Measurements from ENCODE around the gene SGMS1. TPM values are rescaled to one million over a fixed set of nuclear protein-coding genes. Genes with fewer than 3 reads are reported as not detected.
"Not testable (repeated sequence)": the region's sequence is repeated elsewhere in the genome, so short reads cannot be mapped to it uniquely, and the experiment has no call there.

Gene SGMS1
- total and polyA plus RNA-seq, 10 donors: 5.9 to 84.3 (median 34.6) TPM

- Histone ChIP-seq H3K9me3 (peaks cover 0 to 9% (median 2%) of the 10 kb centered on the region in 8 donors), H3K36me3 (no peaks in the 10 kb centered on the region), H3K4me1 (peaks cover 4 to 71% (median 35%) of the 10 kb centered on the region in 6 donors), H3K27me3 (replicated peaks in 1 of 7) (no peaks in the 10 kb centered on the region), H3K4me3 (no peak overlapping the region), H3K27ac (peak overlapping the region in 3 of 8 donors; percentile 4 to 32 (median 4))
- intact Hi-C loops (cut with DNase I; ENCODE audit: low total_unique reads): loop anchor here (10.0 kb wide), 1 partner anchor 62 kb away; no protein-coding TSS in a partner anchor
- DNase-seq: no peak
- TF ChIP-seq POLR2AphosphoS5 (IDR thresholded peaks at IDR 0.05) (no peak), POLR2A (IDR thresholded peaks at IDR 0.05) (no peak), CTCF (IDR thresholded peaks at IDR 0.05 in 8 of 11, conservative IDR thresholded peaks at IDR 0.05 in 3 of 11) (no peak)
- 83 to 90% (median 84%) methylated on average over 4 of the region's 4 CpGs for WGBS, 5 donors
Observed at GRCh38 chr10:50552308-50552707, 71.4 kb downstream of the SGMS1 start.

GRCh38 chr10:50551894-50552293, 71.9 kb downstream of the SGMS1 start:
- intact Hi-C loops (cut with DNase I; ENCODE audit: low total_unique reads): loop anchor here (10.0 kb wide), 1 partner anchor 63 kb away; no protein-coding TSS in a partner anchor
- no peak for TF ChIP-seq POLR2A (IDR thresholded peaks at IDR 0.05)
- TF ChIP-seq CTCF (IDR thresholded peaks at IDR 0.05 in 8 of 11, conservative IDR thresholded peaks at IDR 0.05 in 3 of 11): no peak
- TF ChIP-seq POLR2AphosphoS5 (IDR thresholded peaks at IDR 0.05): no peak
- no peaks in the 10 kb centered on the region for H3K36me3 ChIP-seq
- no peaks in the 10 kb centered on the region for H3K27me3 ChIP-seq (replicated peaks in 1 of 7)
- no peak overlapping the region for H3K4me3 ChIP-seq
- peaks cover 4 to 67% (median 33%) of the 10 kb centered on the region in 6 donors for H3K4me1 ChIP-seq
- peak overlapping the region in 1 of 8 donors; percentile 1 for H3K27ac ChIP-seq
- DNase-seq: no peak
- WGBS, 5 donors: 87 to 97% (median 92%) methylated on average over 2 of the region's 2 CpGs
- peaks cover 0 to 9% (median 2%) of the 10 kb centered on the region in 8 donors for H3K9me3 ChIP-seq

- Histone ChIP-seq H3K27me3 (replicated peaks in 1 of 7) (no peaks in the 10 kb centered on the region), H3K4me1 (peaks cover 4 to 57% (median 24%) of the 10 kb centered on the region in 6 donors), H3K4me3 (no peak overlapping the region), H3K27ac (peak overlapping the region in 6 of 8 donors; percentile 10 to 62 (median 34)), H3K9me3 (peaks cover 0 to 9% (median 2%) of the 10 kb centered on the region in 8 donors), H3K36me3 (no peaks in the 10 kb centered on the region)
- peak in 1 of 3 donors; percentile 51 for TF ChIP-seq POLR2AphosphoS5 (IDR thresholded peaks at IDR 0.05)
- no peak for TF ChIP-seq CTCF (IDR thresholded peaks at IDR 0.05 in 8 of 11, conservative IDR thresholded peaks at IDR 0.05 in 3 of 11)
- WGBS, 5 donors: 70 to 84% (median 77%) methylated on average over 4 of the region's 4 CpGs
- intact Hi-C loops (cut with DNase I; ENCODE audit: low total_unique reads): loop anchor here (10.0 kb wide), 1 partner anchor 64 kb away; no protein-coding TSS in a partner anchor
- DNase-seq: no peak
Observed at GRCh38 chr10:50550291-50550839, 73.4 kb downstream of the SGMS1 start.

GRCh38 chr10:50549186-50549585, 74.6 kb downstream of the SGMS1 start:
- H3K27me3 ChIP-seq (replicated peaks in 1 of 7); H3K36me3 ChIP-seq; intact Hi-C loops (cut with DNase I; ENCODE audit: low total_unique reads); DNase-seq; H3K9me3 ChIP-seq; H3K4me3 ChIP-seq: not testable (repeated sequence)
- Histone ChIP-seq H3K4me1 (peaks cover 4 to 57% (median 20%) of the 10 kb centered on the region in 6 donors), H3K27ac (peak overlapping the region in 1 of 8 donors; percentile 47)
- WGBS, 5 donors: 94 to 99% (median 97%) methylated on average over 3 of the region's 3 CpGs

GRCh38 chr10:50548481-50548880, 75.3 kb downstream of the SGMS1 start:
- intact Hi-C loops (cut with DNase I; ENCODE audit: low total_unique reads); H3K27me3 ChIP-seq (replicated peaks in 1 of 7); H3K27ac ChIP-seq; H3K36me3 ChIP-seq; H3K4me3 ChIP-seq; H3K9me3 ChIP-seq; DNase-seq: not testable (repeated sequence)
- 91 to 100% (median 93%) methylated on average over 1 of the region's 1 CpG for WGBS, 5 donors
- H3K4me1 ChIP-seq: peaks cover 9 to 57% (median 22%) of the 10 kb centered on the region in 6 donors

- H3K27me3 ChIP-seq (replicated peaks in 1 of 7); DNase-seq; intact Hi-C loops (cut with DNase I; ENCODE audit: low total_unique reads); H3K4me3 ChIP-seq; H3K9me3 ChIP-seq; H3K36me3 ChIP-seq; H3K27ac ChIP-seq: not testable (repeated sequence)
- WGBS, 5 donors: 93 to 100% (median 100%) methylated on average over 1 of the region's 1 CpG
- H3K4me1 ChIP-seq: peaks cover 13 to 66% (median 34%) of the 10 kb centered on the region in 6 donors
Observed at GRCh38 chr10:50546287-50546686, 77.5 kb downstream of the SGMS1 start.
